H1 (cell line): ENCODE data around the gene ACY1. TPM values are rescaled to one million over a fixed set of nuclear protein-coding genes. Genes with fewer than 3 reads are reported as not detected.

Experiments used
- CTCF ChIA-PET: fragments of 300-600 bp; sonication (Branson Sonifier 250); formaldehyde crosslinking; loops from one replicate; lab custom pipeline; 2021; ENCODE audit not compliant: partially characterized antibody; lab: Charles Lee
- POLR2A ChIA-PET: fragments of 300-600 bp; sonication (Branson Sonifier 250); formaldehyde crosslinking; loops from one replicate; lab custom pipeline; 2021; ENCODE audit warnings: inconsistent platforms; ENCODE audit not compliant: partially characterized antibody; lab: Charles Lee
- DNase-seq, 2 experiments: peaks; one replicate each; pipeline versions ENCODE4 v3.0.0 to v3.0.0-alpha.2; 2010 to 2022; ENCODE audit warnings: low spot score in 2 of 2, low read depth in 1 of 2, mixed read lengths in 1 of 2
- FAIRE-seq: peaks from 2 replicates; lab custom pipeline; 2011; peaks lifted over from hg19 to GRCh38; lab: Jason Lieb, UNC
- H2AFZ ChIP-seq: 2 replicates; pipeline ENCODE4 v1.8.1; 2012; ENCODE audit warnings: low read length, inconsistent platforms
- H2AK5ac ChIP-seq: 2 replicates; pipeline ENCODE4 v1.6.1; 2013; ENCODE audit warnings: low read depth, low read length
- H2BK120ac ChIP-seq: replicated peaks from 2 replicates; pipeline ENCODE3; 2013; ENCODE audit warnings: low read depth, low read length, inconsistent platforms
- H2BK12ac ChIP-seq: 2 replicates; pipeline ENCODE4 v1.6.1; 2013; ENCODE audit warnings: low read depth, low read length
- H2BK15ac ChIP-seq: 2 replicates; pipeline ENCODE4 v1.6.1; 2013; ENCODE audit warnings: low read length
- H2BK20ac ChIP-seq: 2 replicates; pipeline ENCODE4 v1.6.1; 2013; ENCODE audit warnings: low read length
- H2BK5ac ChIP-seq: 2 replicates; pipeline ENCODE4 v1.6.1; 2013; ENCODE audit warnings: low read depth, low read length
- H3K14ac ChIP-seq: 2 replicates; pipeline ENCODE4 v1.6.1; 2013; ENCODE audit warnings: inconsistent platforms; ENCODE audit not compliant: insufficient read length
- H3K18ac ChIP-seq: 2 replicates; pipeline ENCODE4 v1.6.1; 2013; ENCODE audit warnings: low read length; ENCODE audit errors: extremely low read depth
- H3K23ac ChIP-seq: 2 replicates; pipeline ENCODE4 v1.6.1; 2013; ENCODE audit warnings: inconsistent platforms; ENCODE audit not compliant: insufficient read length
- H3K23me2 ChIP-seq: 2 replicates; pipeline ENCODE4 v1.6.1; 2013; ENCODE audit warnings: low read depth, low read length
- H3K27ac ChIP-seq: 2 replicates; pipeline ENCODE4 v1.6.1; 2011; ENCODE audit warnings: low read depth, low read length, inconsistent platforms
- H3K27me3 ChIP-seq, 4 experiments: replicated peaks in 1 of 4; 1 replicate in 1 of 4; 2 replicates in 3 of 4; pipeline versions ENCODE4 v1.6.1 to v1.8.1; 2011 to 2013; ENCODE audit warnings: low read length in 3 of 4, mild to moderate bottlenecking in 3 of 4, inconsistent platforms in 2 of 4, mixed read lengths in 2 of 4, moderate library complexity in 1 of 4; ENCODE audit not compliant: control insufficient read depth in 3 of 4, insufficient read depth in 3 of 4; ENCODE audit errors: extremely low read depth in 1 of 4
- H3K36me3 ChIP-seq, 4 experiments: 2 replicates each; pipeline versions ENCODE4 v1.6.1 to v1.8.1; 2011 to 2013; ENCODE audit warnings: mild to moderate bottlenecking in 4 of 4, low read length in 3 of 4, moderate library complexity in 2 of 4, control low read depth in 1 of 4, inconsistent platforms in 1 of 4; ENCODE audit not compliant: insufficient read depth in 4 of 4, control insufficient read depth in 2 of 4
- H3K4ac ChIP-seq: replicated peaks from 2 replicates; pipeline ENCODE3; 2013; ENCODE audit warnings: low read length, low read depth, mixed read lengths, inconsistent platforms; ENCODE audit not compliant: insufficient read length
- H3K4me1 ChIP-seq, 4 experiments: replicated peaks in 1 of 4; 1 replicate in 1 of 4; 2 replicates in 3 of 4; pipeline versions ENCODE4 v1.6.1 to v1.8.1; 2011 to 2013; ENCODE audit warnings: low read length in 3 of 4, inconsistent platforms in 2 of 4, mixed read lengths in 1 of 4; ENCODE audit not compliant: insufficient read depth in 4 of 4, control insufficient read depth in 3 of 4
- H3K4me2 ChIP-seq, 2 experiments: 2 replicates each; pipeline versions ENCODE4 v1.6.1 to v1.8.1; 2011 to 2013; ENCODE audit warnings: low read depth in 2 of 2, low read length in 2 of 2, control low read depth in 1 of 2, inconsistent platforms in 1 of 2, mild to moderate bottlenecking in 1 of 2; ENCODE audit not compliant: insufficient read depth in 1 of 2
- H3K4me3 ChIP-seq, 4 experiments: fragments of 200-600, 300-600 bp in 1 of 4; sonication (generic), shearing (Covaris generic), sonication (Bioruptor Twin) in 1 of 4; 2 replicates each; pipeline versions ENCODE4 v1.5.1 to v1.8.1; 2011 to 2016; ENCODE audit warnings: low read length in 4 of 4, low read depth in 3 of 4, control low read depth in 2 of 4, inconsistent platforms in 2 of 4, mild to moderate bottlenecking in 2 of 4, mixed read lengths in 1 of 4, moderate library complexity in 1 of 4; ENCODE audit not compliant: insufficient read depth in 2 of 4; ENCODE audit errors: extremely low read depth in 1 of 4
- H3K56ac ChIP-seq: replicated peaks from 2 replicates; pipeline ENCODE3; 2013; ENCODE audit warnings: low read depth, mild to moderate bottlenecking, mixed read lengths, low read length, inconsistent platforms; ENCODE audit not compliant: insufficient read length
- H3K79me1 ChIP-seq: 2 replicates; pipeline ENCODE4 v1.6.1; 2013; ENCODE audit warnings: low read depth, low read length, control low read depth
- H3K79me2 ChIP-seq, 2 experiments: 2 replicates each; pipeline versions ENCODE4 v1.6.1 to v1.8.1; 2012 to 2013; ENCODE audit warnings: low read length in 2 of 2, mild to moderate bottlenecking in 2 of 2, inconsistent platforms in 1 of 2; ENCODE audit not compliant: insufficient read depth in 2 of 2, control insufficient read depth in 1 of 2
- H3K9ac ChIP-seq, 4 experiments: replicated peaks in 1 of 4; 1 replicate in 1 of 4; 2 replicates in 3 of 4; pipeline versions ENCODE4 v1.6.1 to v1.8.1; 2011 to 2013; ENCODE audit warnings: low read depth in 3 of 4, low read length in 3 of 4, control low read depth in 2 of 4, mild to moderate bottlenecking in 2 of 4, moderate library complexity in 2 of 4, inconsistent platforms in 1 of 4; ENCODE audit errors: extremely low read depth in 1 of 4
- H3K9me3 ChIP-seq, 2 experiments: 2 replicates each; pipeline versions ENCODE4 v1.6.1 to v1.8.1; 2012 to 2013; ENCODE audit warnings: mild to moderate bottlenecking in 2 of 2, moderate library complexity in 2 of 2, control low read depth in 1 of 2, inconsistent platforms in 1 of 2, low read depth in 1 of 2, low read length in 1 of 2, mixed read lengths in 1 of 2; ENCODE audit not compliant: insufficient read depth in 2 of 2
- H4K20me1 ChIP-seq, 2 experiments: replicated peaks in 1 of 2; 2 replicates each; pipeline versions ENCODE3 to v1.8.1; 2011 to 2013; ENCODE audit warnings: inconsistent platforms in 2 of 2, low read length in 2 of 2, mild to moderate bottlenecking in 1 of 2; ENCODE audit not compliant: insufficient read depth in 2 of 2, control insufficient read depth in 1 of 2
- H4K5ac ChIP-seq: 2 replicates; pipeline ENCODE4 v1.6.1; 2013; ENCODE audit warnings: low read length, low read depth, mixed read lengths, inconsistent platforms; ENCODE audit not compliant: insufficient read length
- H4K8ac ChIP-seq: 2 replicates; pipeline ENCODE4 v1.8.0; 2013; ENCODE audit warnings: mild to moderate bottlenecking, moderate library complexity, low read length, inconsistent platforms; ENCODE audit not compliant: insufficient read depth; ENCODE audit errors: extremely low read depth
- H4K91ac ChIP-seq: replicated peaks from 2 replicates; pipeline ENCODE3; 2013; ENCODE audit warnings: low read length, mixed read lengths, inconsistent platforms; ENCODE audit not compliant: insufficient read length
- ASH2L ChIP-seq: fragments of 200-600, 300-600 bp; sonication (generic); IDR thresholded peaks from one replicate; pipeline ENCODE4 v1.7.1; 2017; ENCODE audit warnings: low read length
- RXRA ChIP-seq: IDR thresholded peaks from 2 replicates; pipeline ENCODE4 v1.6.1; 2011; ENCODE audit warnings: low read depth, mild to moderate bottlenecking, low read length, moderate library complexity; ENCODE audit not compliant: insufficient read depth
- WGBS, 2 experiments: shearing (Covaris generic) in 1 of 2; methylation state at CpG; one replicate each; pipeline versions ENCODE4 v1.1.6 to v1.1.7; 2013 to 2015; ENCODE audit warnings: low lambda C conversion rate in 2 of 2, mixed read lengths in 2 of 2, inconsistent platforms in 1 of 2, low coverage in 1 of 2, missing lambda C conversion rate in 1 of 2; ENCODE audit not compliant: insufficient replicate concordance in 2 of 2, insufficient coverage in 1 of 2, insufficient read length in 1 of 2; ENCODE audit errors: extremely low coverage in 1 of 2, missing lambda C conversion rate in 1 of 2; 5-methylcytosine and 5-hydroxymethylcytosine counted together
- polyA plus RNA-seq, 7 experiments: library from polyadenylated mRNA; depleted of rRNA in 3 of 7; stranded (reverse) in 5 of 7; unstranded in 2 of 7; fragments of >200 nt in 5 of 7; fragments of 200-250 nt in 2 of 7; gene quantifications; 1 replicate in 5 of 7; 2 replicates in 1 of 7; 4 replicates in 1 of 7; pipeline versions ENCODE4 v1.2.1 to v1.2.3, GENCODE V29; 2011 to 2013; ENCODE audit warnings: missing spikeins in 2 of 7, mixed read lengths in 2 of 7
- total RNA-seq: library from RNA; stranded (reverse); fragmentation: NEBNext Ultra II Directional; extraction: Animal tissue kit (Norgen Biotek cat#: 25700); gene quantifications from 2 replicates; pipeline ENCODE4 v1.2.1, GENCODE V29; 2021

The ACY1 gene
- total and polyA plus RNA-seq, 2 of the 8 experiments (the other 6 are each of a cell fraction or from before 2014, with no cell fraction given) = 48.3 to 113 TPM

GRCh38 chr3:51997935-51998596, 14.7 kb downstream of the ACY1 start:
- no peak overlapping the region for H3K56ac ChIP-seq
- H3K4ac ChIP-seq = no peak overlapping the region
- H2BK120ac ChIP-seq = no peak overlapping the region
- H4K8ac ChIP-seq = no peak overlapping the region
- H3K4me2 ChIP-seq = peak overlapping the region; percentile 5 to 14; a peak in 2 of 4 replicates
- ChIA-PET POLR2A (interaction anchor here (0.7 to 1.5 kb wide), 7 partner anchors 14 to 165 kb away, joined by 3 to 8 read pairs (median 3); partner anchors contain the start of gene ACY1), CTCF (interaction anchor here (0.7 to 2.6 kb wide), 11 partner anchors 14 to 380 kb away, joined by 3 to 13 read pairs (median 3); partner anchors contain the start of gene DUSP7)
- H3K9ac ChIP-seq = no peak overlapping the region
- peaks cover 12 to 22% (median 16%) of the 10 kb centered on the region in 4 experiments for H3K36me3 ChIP-seq
- no peak overlapping the region for H3K18ac ChIP-seq
- H4K5ac ChIP-seq = no peak overlapping the region
- no peak overlapping the region for H3K27ac ChIP-seq
- no peak for DNase-seq
- H3K4me3 ChIP-seq = no peak overlapping the region
- H3K79me1 ChIP-seq = peaks cover 4% of the 10 kb centered on the region
- peaks cover 0 to 17% of the 10 kb centered on the region in 2 experiments; a peak in 3 of 4 replicates for H3K79me2 ChIP-seq
- FAIRE-seq = no peak
- no peaks in the 10 kb centered on the region; a peak in 1 of 7 replicates for H3K27me3 ChIP-seq
- no peak overlapping the region for H3K23ac ChIP-seq
- no peak overlapping the region for H2BK12ac ChIP-seq
- peaks cover 8 to 26% (median 16%) of the 10 kb centered on the region in 4 experiments for H3K4me1 ChIP-seq
- peaks cover 0 to 3% of the 10 kb centered on the region in 2 experiments for H4K20me1 ChIP-seq
- no peak overlapping the region for H2BK15ac ChIP-seq
- no peaks in the 10 kb centered on the region for H3K9me3 ChIP-seq
- 68% methylated on average over 7 of the region's 7 CpGs; no CpG with 5 or more reads in 1 of the 2 experiments for WGBS, 2 experiments
- no peak overlapping the region for H3K14ac ChIP-seq
- H4K91ac ChIP-seq = no peak overlapping the region
- no peak overlapping the region for H2BK20ac ChIP-seq
- no peak overlapping the region for H2BK5ac ChIP-seq
- H2AK5ac ChIP-seq = no peak overlapping the region
- peaks cover 5% of the 10 kb centered on the region; the same call in 1 of the 2 replicates for H3K23me2 ChIP-seq
- no peak overlapping the region for H2AFZ ChIP-seq
- TF ChIP-seq RXRA (no peak), ASH2L (no peak)
